ENCODE data around the gene FSTL3.
"Not testable (repeated sequence)": the region's sequence is repeated elsewhere in the genome, so short reads cannot be mapped to it uniquely, and the experiment has no call there.

FSTL3 gene

DNA sequence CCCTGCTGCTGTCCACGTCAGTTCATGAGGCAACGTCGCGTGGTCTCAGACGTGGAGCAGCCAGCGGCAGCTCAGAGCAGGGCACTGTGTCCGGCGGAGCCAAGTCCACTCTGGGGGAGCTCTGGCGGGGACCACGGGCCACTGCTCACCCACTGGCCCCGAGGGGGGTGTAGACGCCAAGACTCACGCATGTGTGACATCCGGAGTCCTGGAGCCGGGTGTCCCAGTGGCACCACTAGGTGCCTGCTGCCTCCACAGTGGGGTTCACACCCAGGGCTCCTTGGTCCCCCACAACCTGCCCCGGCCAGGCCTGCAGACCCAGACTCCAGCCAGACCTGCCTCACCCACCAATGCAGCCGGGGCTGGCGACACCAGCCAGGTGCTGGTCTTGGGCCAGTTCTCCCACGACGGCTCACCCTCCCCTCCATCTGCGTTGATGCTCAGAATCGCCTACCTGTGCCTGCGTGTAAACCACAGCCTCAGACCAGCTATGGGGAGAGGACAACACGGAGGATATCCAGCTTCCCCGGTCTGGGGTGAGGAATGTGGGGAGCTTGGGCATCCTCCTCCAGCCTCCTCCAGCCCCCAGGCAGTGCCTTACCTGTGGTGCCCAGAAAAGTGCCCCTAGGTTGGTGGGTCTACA, 6.6 kb downstream of the FSTL3 start:
- no peak for DNase-seq

DNA sequence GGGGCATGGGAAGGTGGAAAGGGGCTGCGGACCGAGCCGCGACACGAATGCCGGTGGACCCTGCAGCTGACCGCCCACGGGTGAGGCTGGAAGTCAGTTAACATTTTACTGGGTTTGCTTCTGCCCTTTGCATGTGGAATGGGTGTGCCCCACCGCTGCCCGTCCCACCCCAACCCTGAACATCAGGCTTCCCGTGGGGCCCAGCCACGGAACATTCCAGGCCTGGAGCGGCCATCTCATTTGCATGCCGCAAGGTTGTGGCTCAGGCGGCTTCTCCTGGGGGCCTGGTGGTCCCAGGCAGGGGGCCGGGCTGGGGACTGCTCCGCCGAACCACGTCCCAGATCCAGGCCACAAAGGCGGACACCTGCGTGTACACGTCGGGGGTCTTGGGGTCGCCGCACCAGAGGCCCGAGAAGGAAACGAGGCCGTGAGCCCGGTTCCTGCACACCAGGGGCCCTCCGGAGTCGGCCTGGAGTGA, 9.3 kb downstream of the FSTL3 start:
- no peak for DNase-seq

DNA sequence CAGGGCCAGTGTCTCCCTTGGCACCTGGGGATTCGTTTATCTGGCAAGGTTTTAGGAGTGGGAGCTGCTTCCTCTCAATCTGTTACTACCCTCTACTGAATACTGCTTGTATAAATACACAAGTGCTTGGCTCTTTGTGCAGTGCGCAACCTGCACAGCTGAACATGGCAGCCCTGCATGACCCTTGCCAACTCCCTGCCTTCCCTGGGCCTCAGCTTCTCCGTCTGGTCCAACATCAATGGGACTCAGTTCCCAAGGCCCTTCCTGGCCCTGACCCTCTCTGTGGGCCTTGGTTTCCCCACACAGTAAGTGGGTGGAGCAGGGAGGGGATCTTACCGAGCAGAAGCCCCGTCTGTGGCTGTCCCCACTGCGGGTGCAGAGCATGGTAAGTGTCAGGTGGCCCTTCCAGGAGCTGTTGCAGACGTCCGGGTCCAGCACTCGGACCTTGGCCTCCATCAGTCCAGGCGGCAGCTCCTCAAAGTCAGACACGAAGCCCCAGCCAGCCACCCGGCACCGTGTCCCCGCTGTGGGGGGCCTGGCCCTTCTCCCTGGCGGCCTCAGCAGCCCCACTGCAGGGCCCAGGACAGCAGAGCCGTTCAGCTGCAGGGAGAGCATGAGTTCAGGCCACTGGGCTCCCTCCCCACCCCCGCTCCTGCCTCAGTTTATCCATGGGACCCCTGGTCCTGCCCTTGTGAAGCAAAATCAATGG, 10.6 kb downstream of the FSTL3 start:
- no peak for DNase-seq

DNA sequence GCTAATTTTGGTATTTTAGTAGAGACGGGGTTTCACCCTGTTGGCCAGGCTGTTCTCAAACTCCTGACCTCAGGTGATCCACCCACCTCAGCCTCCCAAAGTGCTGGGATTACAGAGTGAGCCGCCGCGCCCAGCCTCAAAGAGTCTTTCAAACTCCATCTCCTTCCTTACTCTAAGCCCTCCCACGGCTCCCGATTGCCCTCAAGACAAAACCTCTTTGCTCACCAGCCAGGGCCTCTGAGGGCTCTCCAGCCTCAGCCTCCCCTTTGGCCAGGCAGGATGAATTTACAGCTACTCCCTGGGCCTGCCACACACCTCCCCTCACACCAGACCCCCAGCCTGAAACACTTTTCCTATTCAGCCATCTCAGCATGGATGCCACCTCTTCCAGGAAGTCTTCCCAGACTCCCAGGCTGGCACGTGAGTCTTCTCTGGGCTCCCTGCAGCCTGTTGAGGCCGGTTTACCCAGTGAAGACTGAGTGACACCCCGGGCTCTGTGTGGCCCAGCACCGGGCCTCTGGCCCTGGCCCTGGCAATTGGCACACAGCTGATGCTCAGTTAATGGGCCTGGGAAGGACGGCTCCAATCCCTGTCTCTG, 11.5 kb downstream of the FSTL3 start:
- no peak for DNase-seq

DNA sequence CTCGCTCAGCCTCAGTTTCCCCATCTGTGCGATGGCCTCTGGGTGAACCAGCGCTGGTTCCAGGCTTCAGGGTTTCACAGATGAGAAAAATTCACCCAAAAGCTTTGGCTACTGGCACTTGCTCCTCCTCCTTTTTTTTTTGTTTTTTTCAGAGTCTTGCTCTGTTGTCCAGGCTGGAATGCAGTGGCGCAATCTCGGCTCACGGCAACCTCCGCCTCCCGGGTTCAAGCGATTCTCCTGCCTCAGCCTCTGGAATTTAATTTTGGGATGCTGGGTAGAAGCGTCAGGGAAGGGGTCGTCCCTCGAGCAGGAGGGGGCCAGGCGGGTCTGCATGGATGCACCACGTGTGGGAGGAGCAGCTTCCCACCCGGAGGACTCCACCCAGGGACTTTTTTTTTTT, 12.0 kb downstream of the FSTL3 start:
- no peak for DNase-seq

DNA sequence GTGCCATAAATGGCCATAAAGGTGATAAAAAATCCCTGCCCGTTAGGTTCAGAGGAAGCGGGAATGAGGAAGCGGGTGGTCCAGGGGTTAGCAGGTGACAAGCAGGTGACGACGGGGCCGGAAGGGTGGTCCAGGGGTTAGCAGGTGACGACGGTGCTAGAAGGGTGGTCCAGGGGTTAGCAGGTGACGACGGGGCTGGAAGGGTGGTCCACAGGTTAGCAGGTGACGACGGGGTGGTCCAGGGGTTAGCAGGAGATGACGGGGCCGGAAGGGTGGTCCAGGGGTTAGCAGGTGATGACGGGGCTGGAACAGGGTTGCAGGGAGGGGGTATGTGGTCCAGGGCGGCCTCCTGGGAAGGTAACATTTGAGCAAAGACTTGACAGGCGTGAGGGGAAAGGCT, 12.8 kb downstream of the FSTL3 start:
- DNase-seq = no peak

DNA sequence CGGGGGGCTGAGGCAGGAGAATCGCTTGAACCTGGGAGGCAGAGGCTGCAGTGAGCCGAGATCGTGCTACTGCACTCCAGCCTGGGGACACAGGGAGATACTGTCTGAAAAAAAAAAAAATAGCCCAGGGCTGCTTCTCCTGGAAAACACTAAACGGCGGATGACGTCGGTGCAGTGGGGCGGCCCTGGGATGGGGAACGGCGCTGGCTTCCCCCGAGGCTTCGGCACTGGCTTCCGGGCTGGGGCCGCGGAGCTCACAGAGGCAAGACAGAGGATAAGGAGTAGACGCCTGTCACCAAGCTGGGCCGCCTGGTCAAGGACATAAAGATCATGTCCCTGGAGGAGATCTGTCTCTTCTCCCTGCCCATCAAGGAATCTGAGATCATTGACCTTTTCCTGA, 14.0 kb downstream of the FSTL3 start:
- no peak for DNase-seq

DNA sequence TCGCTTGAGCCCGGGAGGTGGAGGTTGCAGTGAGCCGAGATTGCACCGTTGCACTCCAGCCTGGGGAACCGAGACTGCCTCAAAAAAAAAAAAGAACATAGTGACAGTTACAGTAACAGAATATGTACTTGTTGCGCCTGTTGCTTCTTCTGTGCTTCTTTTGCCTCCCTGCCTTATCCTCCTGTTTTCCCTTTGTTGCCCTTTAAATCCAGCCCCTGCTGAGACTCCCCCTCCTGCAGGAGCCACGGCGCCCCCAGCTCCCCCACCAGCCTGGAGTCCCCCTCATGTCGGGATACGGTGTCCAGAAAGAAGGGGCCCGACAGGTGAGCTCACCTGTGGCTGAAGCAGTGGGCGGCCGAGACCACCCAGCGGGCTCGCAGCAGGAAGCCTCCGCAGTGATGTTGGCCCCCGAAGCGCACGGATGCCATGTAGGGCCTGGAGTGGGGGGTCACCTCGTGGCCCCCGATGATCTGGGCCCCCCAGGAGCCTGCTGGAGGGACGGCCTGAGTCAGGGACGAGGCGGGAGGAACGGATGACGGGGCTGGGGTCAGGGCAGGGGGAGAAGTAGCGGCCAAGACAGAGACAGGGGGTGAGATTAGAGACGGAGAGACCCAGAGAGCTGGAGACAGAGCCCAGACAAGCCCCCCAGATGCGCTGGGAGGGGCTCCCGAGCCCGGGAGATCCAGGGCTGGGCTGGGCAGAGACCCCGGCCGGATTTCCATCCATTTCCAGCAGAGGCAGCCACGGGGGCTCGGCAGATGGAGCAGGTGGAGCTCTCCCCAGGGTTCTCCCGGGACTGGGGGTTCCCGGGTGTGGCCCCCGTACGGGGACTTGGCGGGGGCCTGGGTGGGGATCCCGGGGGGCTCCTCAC, 18.5 kb downstream of the FSTL3 start:
- DNase-seq = no peak

DNA sequence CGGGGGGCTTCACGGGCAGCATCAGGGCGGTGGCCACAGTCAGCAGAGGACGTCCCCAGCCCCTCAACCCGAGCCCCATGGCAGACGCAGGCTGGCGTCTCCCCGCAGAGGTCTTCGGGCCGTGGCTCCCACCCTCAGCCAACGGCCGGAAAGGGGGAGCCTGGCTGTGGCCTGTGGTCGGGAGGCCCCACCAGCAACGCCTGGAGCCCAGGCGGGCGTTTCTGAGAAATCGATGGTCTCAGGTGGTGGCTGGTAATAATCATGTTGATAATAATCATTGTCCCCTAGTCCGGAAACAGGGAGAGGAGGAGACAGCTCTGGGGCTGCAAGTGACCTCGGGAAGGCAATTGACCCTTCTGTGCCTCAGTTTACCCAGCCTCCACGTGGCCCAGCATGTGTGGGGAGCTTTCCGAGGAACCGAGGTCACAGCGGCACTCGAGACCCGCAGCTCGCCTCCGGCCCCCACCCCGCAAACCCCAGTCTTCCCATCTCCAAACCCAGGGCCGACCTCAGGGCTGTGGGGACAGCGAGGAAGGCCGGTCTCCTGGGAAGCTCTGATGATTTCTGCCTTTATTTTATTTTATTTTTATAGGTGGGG, 19.3 kb downstream of the FSTL3 start, which contains the start of gene PRSS57:
Gene PRSS57, minus strand, starts transcription at position 101 of the 598 bp plus-strand sequence. Its CDS starts 22 bp downstream, at position 79.
- DNase-seq = no peak

DNA sequence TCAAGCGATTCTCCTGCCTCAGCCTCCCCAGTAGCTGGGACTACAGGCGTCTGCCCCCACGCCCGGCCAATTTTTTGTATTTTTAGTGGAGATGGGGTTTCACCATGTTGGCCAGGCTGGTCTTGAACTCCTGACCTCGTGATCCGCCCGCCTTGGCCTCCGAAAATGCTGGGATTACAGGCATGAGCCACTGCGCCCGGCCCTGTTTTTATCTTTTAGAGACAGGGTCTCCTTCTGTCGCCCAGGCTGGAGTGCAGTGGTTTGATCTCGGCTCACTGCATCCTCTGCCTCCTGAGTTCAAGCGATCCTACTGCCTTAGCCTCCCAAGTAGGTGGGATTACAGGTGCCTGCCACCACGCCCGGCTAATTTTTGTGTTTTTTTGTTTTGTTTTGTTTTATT, 22.3 kb downstream of the FSTL3 start:
- DNase-seq = not testable (repeated sequence)

DNA sequence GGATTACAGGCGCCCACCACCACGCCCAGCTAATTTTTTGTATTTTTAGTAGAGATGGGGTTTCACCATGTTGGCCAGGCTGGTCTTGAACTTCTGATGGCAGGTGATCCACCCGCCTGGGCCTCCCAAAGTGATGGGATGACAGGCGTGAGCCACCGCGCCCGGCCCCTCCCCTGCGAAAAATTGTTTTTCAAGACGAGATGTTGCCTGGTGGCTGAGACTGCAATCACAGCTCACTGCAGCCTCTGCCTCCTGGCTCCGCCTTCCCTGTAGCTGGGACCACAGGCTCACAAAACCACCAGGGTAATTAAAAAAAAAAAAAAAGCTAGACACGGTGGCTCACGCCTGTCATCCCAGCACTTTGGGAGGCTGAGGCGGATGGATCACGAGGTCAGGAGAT, 23.7 kb downstream of the FSTL3 start:
- not testable (repeated sequence) for DNase-seq

DNA sequence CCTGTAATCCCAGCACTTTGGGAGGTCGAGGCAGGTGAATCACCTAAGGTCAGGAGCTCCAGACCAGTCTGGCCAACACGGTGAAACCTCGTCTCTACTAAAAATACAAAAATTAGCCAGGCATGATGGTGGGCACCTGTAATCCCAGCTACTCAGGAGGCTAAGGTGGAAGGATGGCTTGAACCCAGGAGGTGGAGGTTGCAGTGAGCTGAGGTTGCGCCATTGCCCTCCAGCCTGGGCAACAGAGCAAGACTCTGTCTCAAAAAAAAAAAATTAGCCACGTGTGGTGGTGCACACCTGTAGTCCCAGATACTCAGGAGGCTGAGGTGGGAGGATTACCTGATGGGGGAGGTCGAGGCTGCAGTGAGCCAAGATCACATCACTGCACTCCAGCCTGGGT, 26.7 kb downstream of the FSTL3 start:
- not testable (repeated sequence) for DNase-seq

DNA sequence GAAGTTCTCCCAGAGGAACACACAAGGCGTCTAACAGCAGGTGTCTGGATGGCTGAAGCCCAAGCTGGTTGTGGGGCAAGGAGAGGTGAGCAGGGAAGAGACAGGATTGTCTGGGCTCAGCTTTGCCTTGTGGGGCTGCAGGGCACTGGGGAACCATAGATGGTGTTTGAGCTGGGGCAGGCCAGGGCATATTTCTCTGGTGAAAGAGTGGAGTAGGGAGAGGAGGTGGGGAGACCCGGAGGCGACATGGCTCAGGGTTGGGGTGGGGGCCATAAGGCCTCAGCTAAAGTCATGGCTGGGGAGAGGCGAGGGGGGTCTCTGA, 27.1 kb downstream of the FSTL3 start:
- DNase-seq = no peak

DNA sequence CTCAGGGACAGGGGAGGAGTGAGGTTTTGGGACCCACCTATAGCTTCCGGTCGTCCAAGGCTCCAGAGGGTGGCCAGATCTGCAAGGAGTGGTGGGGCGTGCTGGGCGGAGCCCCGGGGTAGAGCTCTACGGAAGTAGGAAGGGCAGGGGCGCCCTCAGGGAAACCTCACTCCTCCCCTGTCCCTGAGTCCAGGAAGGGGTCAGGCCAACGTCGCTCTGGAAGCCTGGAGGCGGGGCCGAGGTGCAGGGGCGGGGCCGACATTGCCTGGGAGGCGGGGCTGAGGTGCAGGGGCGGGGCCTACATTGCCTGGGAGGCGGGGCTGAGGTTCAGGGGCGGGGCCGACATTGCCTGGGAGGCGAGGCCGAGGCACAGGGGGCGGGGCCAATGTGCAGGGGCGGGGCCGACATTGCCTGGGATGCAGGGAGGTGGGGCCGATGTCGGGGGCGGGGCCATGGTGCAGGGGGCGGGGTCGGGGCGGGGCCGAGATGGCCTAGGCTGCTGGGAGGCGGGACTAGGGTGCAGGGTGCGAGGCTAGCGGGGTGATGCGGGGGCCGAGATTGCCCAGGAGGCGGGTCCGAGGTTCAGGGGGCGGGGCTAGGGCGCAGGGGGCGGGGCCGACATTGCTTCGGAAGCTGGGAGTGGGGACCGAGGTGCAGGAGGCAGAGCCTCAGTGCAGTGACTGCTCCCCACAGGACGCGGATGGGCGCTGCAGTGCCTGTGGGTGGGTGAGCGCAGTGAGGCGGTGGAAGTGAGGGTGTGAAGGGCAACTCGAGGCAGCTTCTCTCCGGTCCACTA, 27.7 kb downstream of the FSTL3 start:
- DNase-seq = peak; percentile 66

DNA sequence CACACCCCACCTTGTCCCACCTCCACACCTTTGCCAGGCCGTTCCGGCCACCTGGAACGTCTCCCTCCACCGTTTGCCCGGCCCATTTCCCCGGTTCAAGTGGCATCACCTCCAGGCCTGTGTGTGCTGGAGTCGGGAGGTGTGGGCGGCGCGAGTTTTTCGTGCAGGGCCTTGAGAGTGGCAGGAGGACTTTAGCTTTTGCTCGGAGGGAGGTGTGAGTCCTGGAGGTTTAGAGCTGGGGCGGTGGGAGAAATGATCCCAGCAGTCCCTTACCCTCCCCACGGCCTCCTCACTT, 28.2 kb downstream of the FSTL3 start:
- no peak for DNase-seq

DNA sequence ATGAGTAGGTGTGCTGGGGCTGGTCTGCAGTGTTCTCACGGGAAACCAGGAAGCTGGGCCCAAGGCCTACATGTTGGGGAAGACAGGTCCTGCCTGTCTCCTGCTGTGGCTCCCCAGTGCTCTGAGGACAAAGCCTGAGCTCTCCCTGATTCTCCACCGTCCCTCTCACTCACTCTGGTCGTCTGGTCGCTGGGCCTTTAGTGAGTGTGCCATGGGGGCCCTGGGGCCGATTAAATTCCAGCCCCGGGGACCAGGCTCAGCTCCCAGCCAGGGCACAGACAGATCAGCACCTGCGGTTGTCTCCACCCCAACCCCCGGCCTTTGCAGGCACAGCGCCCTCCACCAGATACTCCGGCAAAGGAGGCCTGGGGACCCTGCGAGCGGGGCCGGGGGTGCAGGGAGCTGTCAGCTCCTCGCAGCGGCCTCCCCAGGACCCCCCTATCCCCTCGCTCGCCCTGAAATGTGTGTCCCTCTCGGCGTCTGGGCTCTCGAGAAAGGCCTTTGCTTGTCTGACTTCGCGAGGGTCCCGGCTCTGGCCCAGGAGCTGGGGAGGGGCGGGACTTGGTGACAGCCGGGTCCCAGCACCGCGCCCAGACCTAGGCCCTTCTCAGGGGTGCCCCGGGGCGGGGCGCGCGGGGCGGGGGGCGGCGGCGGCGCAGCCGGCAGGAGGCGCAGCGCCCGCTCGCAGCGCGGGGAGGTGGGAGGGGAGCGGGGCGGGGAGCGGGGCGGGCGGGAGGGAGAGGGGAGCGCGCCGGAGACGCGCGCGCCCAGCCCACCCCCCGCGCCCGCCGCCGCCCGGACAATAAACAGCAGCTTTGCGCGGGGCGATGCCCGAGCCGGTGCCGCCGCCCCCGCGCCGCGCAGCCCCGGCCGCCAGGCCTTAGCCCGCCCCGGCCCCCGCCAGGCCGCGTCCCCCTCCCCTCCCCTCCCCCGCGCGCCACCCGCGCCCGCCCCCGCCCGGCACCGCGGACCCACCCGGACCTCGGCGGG, 32.3 kb downstream of the FSTL3 start, which contains the start of gene PALM:
Gene PALM, plus strand, starts transcription at position 782 of the 990 bp plus-strand sequence. CDS start 212 bp downstream, outside the sequence.
- DNase-seq = no peak

DNA sequence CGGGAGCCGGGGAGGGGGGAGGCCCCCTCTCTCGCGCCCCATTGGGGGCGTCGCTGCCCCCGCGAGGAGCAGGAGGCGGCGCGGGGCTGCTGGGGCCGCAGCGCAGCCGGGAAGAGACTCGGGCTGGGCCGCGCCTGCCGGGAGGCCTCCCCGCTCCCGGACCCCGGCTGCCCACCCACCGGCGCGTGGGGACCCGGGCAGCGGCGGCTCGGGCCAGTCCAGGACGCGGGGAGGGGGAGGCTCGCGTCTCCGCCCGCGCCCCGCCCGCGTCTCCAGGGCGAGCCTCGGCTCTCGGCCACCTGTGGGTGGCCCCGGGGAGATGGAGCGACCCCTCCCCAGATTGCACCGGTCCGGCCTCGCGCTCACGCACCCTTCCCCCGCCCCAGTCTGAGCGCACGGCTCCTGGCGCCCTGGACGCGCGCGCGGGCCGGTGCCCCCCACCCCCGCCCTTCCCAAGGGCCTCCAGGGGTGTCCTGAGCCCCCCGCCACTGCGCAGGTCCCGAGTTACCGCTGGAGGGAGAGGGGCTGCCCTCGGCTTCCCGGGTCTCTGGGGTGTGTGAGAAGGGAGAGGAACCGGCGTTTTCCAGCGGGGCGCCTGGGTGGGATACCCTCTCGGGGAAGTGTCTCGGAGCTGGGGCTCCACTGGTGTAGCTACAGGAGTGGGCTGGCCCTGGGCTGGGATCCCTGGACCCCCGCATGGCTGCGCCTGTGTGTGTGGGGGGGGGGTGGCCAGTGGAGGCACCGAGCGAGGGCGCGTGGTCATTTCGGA, 33.2 kb downstream of the FSTL3 start:
- DNase-seq = no peak

DNA sequence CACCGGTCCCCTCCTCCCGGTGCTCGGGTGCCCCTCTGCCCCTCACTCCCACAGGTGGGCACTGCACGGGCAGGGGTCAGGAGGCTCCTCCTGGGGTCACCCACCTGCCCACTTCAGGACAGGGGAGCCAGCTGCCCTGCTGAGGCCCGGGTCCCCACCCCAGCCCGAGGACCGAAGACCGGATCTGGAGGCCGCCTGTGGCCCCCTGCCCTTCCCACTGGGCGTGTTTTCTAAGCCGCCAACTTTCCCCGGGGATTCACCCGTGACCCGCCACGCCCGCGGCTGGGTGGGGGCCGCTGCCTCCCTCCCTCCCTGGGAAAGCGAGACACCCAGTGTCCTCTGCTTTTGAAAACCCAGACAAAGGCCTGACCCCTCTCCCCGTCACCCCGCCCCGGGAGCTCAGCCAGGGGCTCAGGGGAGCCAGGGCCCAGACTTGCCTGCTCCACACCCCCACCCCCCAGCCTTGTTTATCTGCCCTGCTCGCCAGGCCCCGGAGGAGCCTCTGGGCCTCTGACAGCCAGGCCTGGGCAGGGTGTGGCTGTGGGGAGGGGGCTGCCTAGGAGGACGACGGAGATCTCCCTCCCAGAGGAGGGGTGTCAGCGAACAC, 33.9 kb downstream of the FSTL3 start:
- DNase-seq = no peak

DNA sequence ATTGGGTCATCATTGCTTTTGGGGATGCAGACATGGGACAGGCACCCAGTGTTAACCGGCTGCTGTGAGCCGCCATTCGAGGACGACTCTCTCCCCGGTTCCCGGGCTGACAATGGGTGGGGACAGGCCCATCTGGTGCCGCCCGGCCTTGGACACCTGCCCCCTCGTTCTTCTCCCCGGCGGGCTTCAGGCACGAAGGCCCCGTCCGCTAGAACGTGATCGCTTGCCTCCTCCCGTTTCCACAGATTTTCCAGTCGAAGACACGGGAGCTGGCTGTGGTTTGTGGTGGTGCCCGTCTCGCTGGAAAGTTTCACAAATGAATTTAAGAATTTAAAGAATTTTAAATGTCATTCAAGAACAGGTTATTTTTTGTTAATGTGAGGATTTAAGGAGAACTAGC, 34.6 kb downstream of the FSTL3 start:
- DNase-seq = no peak
